Hematopoietic multipotent progenitor cell treated with erythropoietin and hydrocortisone succinate and interleukin-3 and kit ligand, for 6 days (in vitro differentiated cells): ENCODE measurements around the gene GALNT9.
A peak's percentile ranks its signal among the peaks of the same experiment; 100 is the strongest.

Experiments used
- DNase-seq: peaks from one replicate; pipeline ENCODE4 v3.0.0-alpha.2; 2015

The GALNT9 gene

GRCh38 chr12:132292328-132293319, 36.8 kb downstream of the GALNT9 start:
- DNase-seq: no peak

DNA sequence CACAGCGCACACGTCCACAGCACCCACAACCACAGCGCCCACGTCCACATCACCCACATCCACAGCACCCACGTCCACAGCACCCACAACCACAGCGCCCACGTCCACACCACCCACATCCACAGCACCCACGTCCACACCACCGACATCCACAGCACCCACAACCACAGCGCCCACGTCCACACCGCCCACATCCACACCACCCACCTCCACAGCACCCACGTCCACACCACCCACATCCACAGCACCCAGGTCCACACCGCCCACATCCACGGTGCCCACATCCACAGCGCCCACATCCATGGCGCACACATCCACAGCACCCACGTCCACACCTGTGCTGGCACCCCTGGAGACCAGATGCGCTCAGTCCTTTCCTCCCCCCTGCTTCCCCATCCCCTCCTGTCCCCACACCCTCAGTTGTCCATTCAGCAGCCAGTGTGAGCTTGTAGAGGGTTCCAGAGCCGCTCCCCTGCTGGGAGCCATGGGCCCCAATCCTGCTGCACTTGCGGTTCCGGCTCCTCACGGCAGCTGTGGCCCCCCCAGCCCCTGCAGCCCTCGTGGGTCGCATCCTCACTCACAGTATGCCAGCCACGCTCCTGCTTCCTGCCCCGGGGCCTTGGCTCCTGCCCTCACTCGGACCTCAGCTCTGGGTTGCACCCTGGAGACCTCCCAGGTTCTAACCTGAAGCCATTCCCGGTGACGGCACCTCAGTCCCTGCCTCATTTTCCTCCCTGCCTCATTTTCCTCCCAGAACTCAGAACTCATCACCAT, 37.8 kb downstream of the GALNT9 start:
- no peak for DNase-seq

DNA sequence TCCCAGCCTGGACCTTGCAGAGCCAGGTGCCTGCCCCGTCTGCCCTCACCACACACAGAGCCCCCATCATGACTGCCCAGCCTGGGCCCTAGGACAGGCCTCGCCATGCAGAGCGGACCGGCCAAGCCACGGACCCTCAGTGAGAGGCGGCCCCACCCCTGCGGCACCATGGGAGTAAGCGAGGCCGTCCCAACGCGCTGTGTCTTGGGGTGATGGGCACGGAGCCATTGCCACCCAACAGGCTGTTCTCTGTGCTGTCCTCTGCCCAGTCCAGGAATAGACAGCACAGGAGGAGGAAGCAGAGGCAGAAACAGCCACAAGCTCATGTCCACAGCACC, 39.2 kb downstream of the GALNT9 start:
- no peak for DNase-seq

GRCh38 chr12:132289356-132290202, 39.8 kb downstream of the GALNT9 start:
- no peak for DNase-seq

DNA sequence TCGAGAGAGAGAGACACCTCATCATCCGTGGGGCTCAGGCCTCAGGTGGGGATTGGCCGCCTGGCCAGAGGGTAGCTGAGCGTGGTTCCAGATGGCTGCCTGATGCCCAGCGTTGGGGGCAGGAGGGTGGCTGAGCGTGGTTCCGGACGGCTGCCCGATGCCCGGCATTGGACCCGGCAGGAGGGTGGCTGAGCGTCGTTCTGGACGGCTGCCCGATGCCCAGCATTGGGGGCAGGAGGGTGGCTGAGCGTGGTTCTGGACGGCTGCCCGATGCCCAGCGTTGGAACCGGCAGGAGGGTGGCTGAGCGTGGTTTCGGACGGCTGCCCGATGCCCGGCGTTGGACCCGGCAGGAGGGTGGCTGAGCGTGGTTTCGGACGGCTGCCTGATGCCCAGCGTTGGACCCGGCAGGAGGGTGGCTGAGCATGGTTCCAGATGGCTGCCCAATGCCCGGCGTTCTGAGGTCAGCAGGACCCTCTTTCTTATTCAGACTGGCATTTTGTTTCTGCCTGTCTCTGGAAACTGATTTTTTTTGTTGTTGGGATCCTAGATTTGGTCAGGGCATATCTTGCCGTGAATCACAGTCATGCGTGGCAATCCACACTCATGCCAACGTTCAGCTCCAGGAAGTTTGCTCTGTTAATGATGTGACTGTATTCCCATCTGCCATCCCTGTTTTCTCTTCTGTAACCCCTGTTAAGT, 40.7 kb downstream of the GALNT9 start:
- DNase-seq: no peak

DNA sequence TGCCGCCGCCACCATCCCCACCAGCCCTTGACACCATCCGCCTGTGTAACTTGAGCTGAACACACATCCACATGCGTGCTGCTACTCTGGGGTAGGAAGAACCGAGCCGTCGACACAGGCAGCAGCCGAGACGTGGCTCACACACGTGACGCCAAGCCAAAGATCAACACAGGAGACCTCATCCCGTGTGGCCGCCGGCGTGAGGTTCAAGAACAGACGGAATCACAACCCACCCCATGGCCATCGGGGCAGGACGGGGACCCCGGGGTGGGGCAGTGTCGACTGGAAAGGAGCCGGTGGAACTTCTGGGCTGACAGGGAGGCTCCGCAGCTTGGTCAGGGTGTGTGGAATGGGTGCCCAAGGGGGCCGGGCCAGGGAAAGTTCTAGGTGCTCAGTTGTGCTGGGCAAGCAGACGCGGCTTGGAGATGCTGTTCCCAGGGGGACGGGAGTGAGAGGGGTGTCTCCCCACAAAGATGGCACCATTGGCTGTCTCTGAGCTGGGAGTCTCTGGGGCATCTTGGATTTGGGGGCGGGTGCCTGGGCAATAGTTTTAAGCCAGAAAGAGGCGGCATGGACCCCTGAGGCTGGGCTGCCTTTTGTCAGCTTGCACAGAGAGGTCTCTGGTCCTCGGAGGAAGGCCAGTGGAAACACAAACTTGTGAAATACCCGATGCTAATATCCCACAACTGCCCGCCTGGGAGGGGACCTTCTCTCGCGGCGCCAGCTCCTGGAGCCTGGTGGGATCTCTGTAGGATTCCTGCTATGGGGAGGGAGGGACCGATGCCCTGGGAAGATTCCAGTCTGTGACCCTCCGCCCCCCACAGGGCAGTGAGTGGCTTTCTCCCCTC, 41.8 kb downstream of the GALNT9 start:
- DNase-seq: no peak

DNA sequence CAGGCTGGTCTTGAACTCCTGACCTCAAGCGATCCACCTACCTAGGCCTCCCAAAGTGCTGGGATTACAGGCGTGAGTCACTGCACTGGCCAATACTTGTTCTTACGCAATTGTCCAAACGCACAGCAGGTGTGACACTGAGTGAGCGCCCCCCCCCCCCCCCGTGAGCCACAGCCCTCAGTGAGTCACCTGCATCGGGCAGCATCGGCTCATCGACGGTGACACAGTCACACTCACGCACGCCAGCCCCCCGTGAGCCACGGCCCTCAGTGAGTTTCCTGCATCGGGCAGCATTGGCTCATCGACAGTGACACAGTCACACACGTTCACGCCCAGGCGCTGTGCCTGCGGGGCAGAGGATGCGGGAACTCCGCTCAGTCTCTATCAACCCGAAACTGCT, 42.5 kb downstream of the GALNT9 start:
- no peak for DNase-seq

- DNase-seq: no peak
Measured at GRCh38 chr12:132285991-132286681, 43.3 kb downstream of the GALNT9 start.

DNA sequence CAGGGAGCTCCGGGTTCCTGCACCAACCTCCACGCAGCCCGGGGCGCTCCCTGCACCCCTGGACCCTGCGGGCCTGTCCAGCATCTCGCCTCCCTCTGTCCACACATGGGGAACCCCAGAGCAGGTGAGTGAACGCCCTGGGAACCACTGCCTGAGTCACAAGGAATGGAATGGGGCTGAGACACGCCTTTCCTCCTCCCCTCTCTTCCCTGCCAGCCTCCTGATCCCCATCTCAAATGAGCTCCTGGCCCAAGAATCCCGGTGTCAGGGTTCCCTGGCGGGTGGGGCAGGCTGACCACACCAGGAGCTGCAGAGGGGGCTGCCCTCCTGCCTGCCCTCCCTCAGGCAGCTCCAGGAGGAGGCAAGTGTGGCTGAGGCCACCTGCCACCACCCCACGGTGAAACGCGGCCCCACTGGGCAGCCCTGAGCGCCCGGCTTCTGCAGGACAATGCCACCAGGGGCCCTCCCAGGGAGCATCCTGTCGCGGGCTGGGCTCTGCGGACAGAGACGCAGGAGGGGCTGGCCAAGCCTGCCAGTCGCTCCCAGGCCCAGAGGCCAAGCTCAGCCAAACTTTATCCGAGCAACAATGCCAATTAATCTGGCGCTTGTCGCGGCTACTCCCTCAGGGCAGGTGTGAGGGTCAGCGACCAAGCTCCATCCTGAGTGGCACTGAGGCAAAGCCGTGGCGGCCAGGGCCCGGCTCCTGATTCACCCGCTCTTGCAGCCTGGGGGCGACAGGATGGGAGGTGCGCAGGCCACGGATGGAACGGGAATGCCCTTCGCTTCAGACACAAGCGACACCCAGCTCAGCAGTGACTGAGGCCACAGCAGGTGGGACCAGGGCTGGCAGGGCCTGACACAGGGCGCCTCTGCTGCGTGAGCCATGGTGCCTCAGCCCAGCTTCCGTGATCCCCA, 44.3 kb downstream of the GALNT9 start:
- no peak for DNase-seq

GRCh38 chr12:132284071-132284826, 45.1 kb downstream of the GALNT9 start:
- DNase-seq: peak; percentile 35

DNA sequence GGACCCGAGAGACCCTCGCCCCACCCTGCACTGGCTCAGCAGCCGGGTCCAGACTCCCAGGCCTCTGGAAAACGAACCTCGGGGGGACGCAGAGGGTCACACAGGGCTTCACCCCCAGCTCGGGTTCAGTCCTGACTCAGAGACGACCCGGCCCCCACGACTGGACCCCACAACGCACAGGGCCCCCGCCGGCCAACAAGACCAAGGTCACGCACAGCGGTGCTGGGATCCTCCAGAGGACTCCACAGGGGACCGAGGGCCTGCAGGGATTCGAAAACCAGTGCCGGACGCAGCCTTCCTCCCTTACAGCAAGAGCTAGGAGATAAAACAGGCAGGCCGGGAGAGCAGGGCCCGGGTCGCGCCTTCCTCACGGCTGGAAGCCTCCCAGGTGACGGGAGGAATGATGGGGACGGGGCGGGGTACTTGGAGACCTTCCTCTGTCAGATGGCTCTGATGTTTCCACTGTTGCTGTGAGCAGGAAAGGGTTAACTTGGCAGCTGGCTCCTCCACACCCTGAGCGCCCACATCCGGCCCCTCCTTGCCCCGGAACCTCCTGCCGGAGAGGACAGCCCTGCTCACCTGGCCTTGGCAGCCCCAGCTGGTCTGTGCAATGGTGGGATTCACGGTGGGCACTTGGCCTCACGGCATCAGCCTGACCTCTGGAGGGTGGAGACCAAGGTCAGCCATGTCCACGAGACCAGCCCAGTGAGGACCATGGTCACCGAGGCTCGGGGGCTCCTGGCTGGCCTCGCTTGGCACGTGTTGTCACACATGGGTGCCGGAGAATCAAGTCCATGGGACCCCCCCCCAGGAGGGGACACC, 46.2 kb downstream of the GALNT9 start:
- DNase-seq: no peak

- DNase-seq: no peak
Measured at GRCh38 chr12:132282031-132282949, 47.1 kb downstream of the GALNT9 start.

- no peak for DNase-seq
Measured at GRCh38 chr12:132281038-132281437, 48.4 kb downstream of the GALNT9 start.

DNA sequence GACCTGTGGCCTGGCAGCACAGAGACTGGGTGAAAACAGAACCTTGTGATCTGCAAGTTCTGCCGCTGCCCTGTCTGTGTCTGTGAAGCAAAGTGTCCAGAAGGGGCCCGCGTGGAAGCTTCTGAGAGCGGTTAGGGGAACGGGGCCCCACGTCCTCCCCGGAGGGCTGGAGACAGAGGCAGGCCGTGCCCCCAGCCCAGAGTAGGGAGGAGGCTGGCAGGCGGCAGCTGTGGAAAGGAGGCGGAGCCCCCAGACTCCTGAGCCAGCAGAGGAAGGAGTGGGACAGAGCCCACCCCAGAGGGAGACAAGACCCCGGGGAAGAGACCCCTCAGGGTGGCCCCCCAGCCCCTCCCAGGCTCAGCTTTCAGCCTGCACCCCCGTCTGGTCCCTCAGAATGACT, 49.0 kb downstream of the GALNT9 start:
- no peak for DNase-seq

- DNase-seq: no peak
Measured at GRCh38 chr12:132279930-132280329, 49.5 kb downstream of the GALNT9 start.

DNA sequence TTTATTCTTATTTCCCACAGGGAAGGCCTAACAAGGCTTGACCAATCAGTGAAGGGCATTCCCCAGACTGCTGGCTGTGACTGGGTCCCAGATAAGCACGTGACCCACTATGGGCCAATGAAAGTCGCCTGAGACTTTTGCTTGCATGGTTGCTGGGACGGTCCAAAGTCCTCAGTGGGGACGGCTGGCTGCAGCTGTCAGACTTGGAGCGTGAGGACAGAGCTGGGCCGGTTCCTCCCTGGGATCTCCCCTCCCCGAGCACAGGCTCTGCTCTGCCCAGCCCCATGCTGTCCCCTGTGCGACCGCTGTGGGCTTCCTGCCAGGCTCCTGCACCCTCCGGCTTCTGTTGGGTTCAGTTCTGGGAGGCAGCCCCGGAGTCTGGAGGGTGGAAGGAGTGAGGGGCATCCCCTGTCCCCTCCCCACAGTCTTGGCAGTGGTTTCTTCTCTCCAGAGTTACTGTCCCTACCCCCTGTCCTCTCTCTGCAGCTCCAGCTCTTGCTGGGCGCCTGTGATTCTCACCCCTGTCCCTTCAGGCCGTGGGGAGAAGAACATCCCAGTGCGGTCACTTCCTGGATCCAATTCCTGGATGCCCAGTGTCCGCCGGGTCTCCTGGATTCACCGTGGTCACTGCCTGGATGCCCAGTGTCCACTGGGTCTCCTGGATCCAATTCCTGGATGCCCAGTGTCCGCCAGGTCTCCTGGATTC, 50.1 kb downstream of the GALNT9 start:
- no peak for DNase-seq
